CD4-positive, alpha-beta T cell (primary cell): Measurements from ENCODE around the gene SPTBN4. TPM values are rescaled to one million over a fixed set of nuclear protein-coding genes. Genes with fewer than 3 reads are reported as not detected.

Source experiments
- ATAC-seq: fragments of 200-7000 bp; cut with Tn5 transposase; one replicate; pipeline ENCODE4 v1.10.0; 2022; ENCODE audit warnings: mild to moderate bottlenecking; ENCODE audit not compliant: poor library complexity
- CTCF ChIA-PET: fragments of 350-600 bp; sonication (Branson Sonifier 250); formaldehyde crosslinking; loops from one replicate; lab custom pipeline; 2021; ENCODE audit warnings: antibody characterized with exemption, inconsistent platforms; lab: Charles Lee
- POLR2A ChIA-PET: fragments of 350-600 bp; sonication (Branson Sonifier 250); formaldehyde crosslinking; loops from one replicate; lab custom pipeline; 2021; ENCODE audit warnings: antibody characterized with exemption, inconsistent platforms; lab: Charles Lee
- DNase-seq, 14 experiments: peaks; one replicate each; pipeline ENCODE4 v3.0.0-alpha.2; 2013 to 2020; ENCODE audit warnings: mixed read lengths in 2 of 14
- H3K27ac ChIP-seq, 2 donors: one replicate each; pipeline versions ENCODE4 v1.5.1 to v1.7.0; 2013; ENCODE audit warnings: low read length in 2 of 2, low read depth in 1 of 2, mild to moderate bottlenecking in 1 of 2
- H3K27me3 ChIP-seq, 2 experiments: 1 replicate in 1 of 2; 2 replicates in 1 of 2; pipeline versions ENCODE4 v1.6.1 to v1.7.0; 2013; ENCODE audit warnings: low read length in 2 of 2, control low read depth in 1 of 2, mild to moderate bottlenecking in 1 of 2, moderate library complexity in 1 of 2; ENCODE audit not compliant: insufficient read depth in 2 of 2, control insufficient read depth in 1 of 2
- H3K36me3 ChIP-seq: one replicate; pipeline ENCODE4 v1.6.1; 2013; ENCODE audit warnings: low read length, control low read depth; ENCODE audit not compliant: insufficient read depth
- H3K4me1 ChIP-seq: one replicate; pipeline ENCODE4 v1.6.1; 2013; ENCODE audit warnings: low read length, control low read depth; ENCODE audit not compliant: insufficient read depth
- H3K4me3 ChIP-seq: one replicate; pipeline ENCODE4 v1.5.1; 2013; ENCODE audit warnings: mild to moderate bottlenecking, low read length, moderate library complexity
- H3K9me3 ChIP-seq, 2 experiments: 1 replicate in 1 of 2; 2 replicates in 1 of 2; pipeline versions ENCODE4 v1.6.1 to v1.7.0; 2013; ENCODE audit warnings: low read length in 2 of 2, mild to moderate bottlenecking in 2 of 2, control low read depth in 1 of 2, moderate library complexity in 1 of 2; ENCODE audit not compliant: control insufficient read depth in 1 of 2, insufficient read depth in 1 of 2
- H3K27ac Mint-ChIP-seq: one replicate; pipeline ENCODE4 v1.8.0; 2020; ENCODE audit warnings: mixed read lengths
- H3K27me3 Mint-ChIP-seq: one replicate; pipeline ENCODE4 v1.8.0; 2021; ENCODE audit warnings: mixed read lengths
- H3K36me3 Mint-ChIP-seq: one replicate; pipeline ENCODE4 v1.8.0; 2021; ENCODE audit warnings: low read depth, mixed read lengths
- H3K4me1 Mint-ChIP-seq: one replicate; pipeline ENCODE4 v1.8.0; 2021; ENCODE audit warnings: low read depth, mixed read lengths
- H3K4me3 Mint-ChIP-seq: one replicate; pipeline ENCODE4 v1.8.0; 2020; ENCODE audit warnings: mild to moderate bottlenecking, mixed read lengths
- H3K9me3 Mint-ChIP-seq: one replicate; pipeline ENCODE4 v1.8.0; 2020; ENCODE audit warnings: mixed read lengths
- intact Hi-C, 2 experiments: fragments of 100-400 bp; cut with DNase I in 1 of 2; cut with micrococcal nuclease in 1 of 2; formaldehyde crosslinking; loops; one replicate each; pipeline versions ENCODE4 v1.15.1 to v1.9.0; 2023 to 2025; cut with DNase I, micrococcal nuclease
- total RNA-seq, 174 experiments: library from RNA in 2 of 174; stranded (reverse) in 2 of 174; gene quantifications; one replicate each; pipeline ENCODE4 v1.2.3 and lab custom pipeline; 2021 to 2026
- TF ChIP-seq, protein P1 (sequence below): fragments of 200-600 bp; IDR thresholded peaks from one replicate; pipeline ENCODE4 v1.8.0; 2022; ENCODE audit warnings: antibody characterized with exemption, mild to moderate bottlenecking

Gene SPTBN4
- total RNA-seq, 2 experiments from 2014 or later, result 0.59 to 0.88 TPM

- Histone ChIP-seq H3K4me1 (peaks cover 17% of the 10 kb centered on the region), H3K9me3 (peaks cover 0 to 4% of the 10 kb centered on the region in 2 experiments), H3K36me3 (peaks cover 27% of the 10 kb centered on the region), H3K27ac (no peak overlapping the region), H3K27me3 (peaks cover 5 to 9% of the 10 kb centered on the region in 2 experiments), H3K4me3 (no peak overlapping the region)
- peak in 3 of 14 experiments; percentile 61 to 67 (median 64) for DNase-seq
- intact Hi-C loops, result no loop called here
- Mint-ChIP-seq H3K27me3 (peaks cover 12% of the 10 kb centered on the region), H3K36me3 (peaks cover 32% of the 10 kb centered on the region), H3K4me3 (no peak overlapping the region), H3K9me3 (no peaks in the 10 kb centered on the region), H3K4me1 (peaks cover 13% of the 10 kb centered on the region), H3K27ac (no peak overlapping the region)
- ChIA-PET POLR2A (interaction anchor here (0.8 kb wide), 1 partner anchor 416 kb away, joined by 3 read pairs; no protein-coding TSS in a partner anchor), CTCF (no interaction called here)
- TF ChIP-seq, protein P1, sequence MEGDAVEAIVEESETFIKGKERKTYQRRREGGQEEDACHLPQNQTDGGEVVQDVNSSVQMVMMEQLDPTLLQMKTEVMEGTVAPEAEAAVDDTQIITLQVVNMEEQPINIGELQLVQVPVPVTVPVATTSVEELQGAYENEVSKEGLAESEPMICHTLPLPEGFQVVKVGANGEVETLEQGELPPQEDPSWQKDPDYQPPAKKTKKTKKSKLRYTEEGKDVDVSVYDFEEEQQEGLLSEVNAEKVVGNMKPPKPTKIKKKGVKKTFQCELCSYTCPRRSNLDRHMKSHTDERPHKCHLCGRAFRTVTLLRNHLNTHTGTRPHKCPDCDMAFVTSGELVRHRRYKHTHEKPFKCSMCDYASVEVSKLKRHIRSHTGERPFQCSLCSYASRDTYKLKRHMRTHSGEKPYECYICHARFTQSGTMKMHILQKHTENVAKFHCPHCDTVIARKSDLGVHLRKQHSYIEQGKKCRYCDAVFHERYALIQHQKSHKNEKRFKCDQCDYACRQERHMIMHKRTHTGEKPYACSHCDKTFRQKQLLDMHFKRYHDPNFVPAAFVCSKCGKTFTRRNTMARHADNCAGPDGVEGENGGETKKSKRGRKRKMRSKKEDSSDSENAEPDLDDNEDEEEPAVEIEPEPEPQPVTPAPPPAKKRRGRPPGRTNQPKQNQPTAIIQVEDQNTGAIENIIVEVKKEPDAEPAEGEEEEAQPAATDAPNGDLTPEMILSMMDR, result no peak
- peak; percentile 80 for ATAC-seq
Observed at GRCh38 chr19:40592170-40592569, 125.4 kb downstream of the SPTBN4 start.

- Histone ChIP-seq H3K27me3 (peaks cover 15 to 29% of the 10 kb centered on the region in 2 experiments), H3K36me3 (peaks cover 10% of the 10 kb centered on the region), H3K9me3 (peaks cover 0 to 7% of the 10 kb centered on the region in 2 experiments), H3K4me3 (no peak overlapping the region), H3K27ac (no peak overlapping the region), H3K4me1 (peaks cover 38% of the 10 kb centered on the region)
- no peaks in the 10 kb centered on the region for H3K9me3 Mint-ChIP-seq
- intact Hi-C loops, result loop anchor here in 1 of 2 experiments (2.0 kb wide), 1 partner anchor 17 kb away; the partner anchor contains the start of gene SHKBP1
- TF ChIP-seq, protein P1, result no peak
- H3K4me1 Mint-ChIP-seq, result peaks cover 30% of the 10 kb centered on the region
- POLR2A ChIA-PET, result interaction anchor here (1.3 kb wide), 1 partner anchor 15 kb away, joined by 3 read pairs; no protein-coding TSS in a partner anchor
- DNase-seq (peak in 2 of 14 experiments; percentile 34 to 40), ATAC-seq (no peak)
- no peak overlapping the region for H3K4me3 Mint-ChIP-seq
- H3K27ac Mint-ChIP-seq, result no peak overlapping the region
- peaks cover 29% of the 10 kb centered on the region for H3K27me3 Mint-ChIP-seq
- CTCF ChIA-PET, result no interaction called here
- H3K36me3 Mint-ChIP-seq, result peaks cover 17% of the 10 kb centered on the region
Observed at GRCh38 chr19:40594255-40594654, 127.5 kb downstream of the SPTBN4 start.

GRCh38 chr19:40594657-40595091, 127.9 kb downstream of the SPTBN4 start:
- DNase-seq (no peak), ATAC-seq (no peak)
- ChIA-PET CTCF (interaction anchor here (0.7 to 0.9 kb wide), 2 partner anchors 9 to 16 kb away, joined by 3 read pairs; no protein-coding TSS in a partner anchor), POLR2A (no interaction called here)
- Histone ChIP-seq H3K9me3 (peaks cover 0 to 7% of the 10 kb centered on the region in 2 experiments), H3K36me3 (peaks cover 10% of the 10 kb centered on the region), H3K27me3 (peaks cover 18 to 33% of the 10 kb centered on the region in 2 experiments), H3K4me1 (peaks cover 42% of the 10 kb centered on the region), H3K27ac (no peak overlapping the region), H3K4me3 (no peak overlapping the region)
- Mint-ChIP-seq H3K9me3 (no peaks in the 10 kb centered on the region), H3K4me1 (peaks cover 34% of the 10 kb centered on the region), H3K27me3 (peaks cover 33% of the 10 kb centered on the region), H3K4me3 (no peak overlapping the region), H3K27ac (no peak overlapping the region), H3K36me3 (peaks cover 17% of the 10 kb centered on the region)
- intact Hi-C loops, result loop anchor here in 1 of 2 experiments (2.0 kb wide), 1 partner anchor 18 kb away; the partner anchor contains the start of gene SHKBP1
- TF ChIP-seq, protein P1, result no peak
